ENCODE results near the gene NFAT5.
"Not testable (repeated sequence)": the region's sequence is repeated elsewhere in the genome, so short reads cannot be mapped to it uniquely, and the experiment has no call there.

NFAT5 gene

DNA sequence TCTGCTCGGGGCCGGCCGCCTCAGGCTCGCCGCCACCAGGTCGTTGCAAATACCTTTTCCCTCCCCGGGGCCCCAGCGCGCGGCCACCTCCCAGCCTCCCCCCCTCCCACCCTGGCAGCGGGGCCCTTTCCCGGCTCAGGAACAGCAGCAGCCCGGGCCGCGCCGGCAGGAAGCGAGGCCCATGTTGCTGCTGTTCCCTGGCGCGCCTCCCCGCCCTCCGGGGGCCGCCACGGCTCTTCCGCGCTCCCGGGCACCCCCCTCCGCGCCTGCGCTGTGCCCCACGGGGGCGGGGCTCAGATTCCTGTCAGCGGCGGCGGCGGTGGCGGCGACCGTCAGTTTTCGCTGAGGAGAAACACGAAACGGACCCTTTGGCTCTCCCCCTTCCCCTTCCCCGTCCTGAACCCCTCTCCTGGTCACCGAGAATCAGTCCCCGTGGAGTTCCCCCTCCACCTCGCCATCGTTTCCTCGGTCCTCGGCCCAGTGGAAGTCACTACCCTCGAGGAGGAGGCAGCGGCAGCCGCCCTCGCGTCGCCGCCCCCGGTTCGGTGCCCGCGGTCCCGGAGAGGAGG, at the start of gene NFAT5:
Gene NFAT5 (plus strand): TSS at position 296 of the 569 bp plus-strand sequence. CDS start 336 bp downstream, outside the sequence.
- Histone ChIP-seq H2AFZ (ENCODE audit: low read depth, low read length) (peak within 1 kb of the TSS; percentile 96), H3K36me3 (ENCODE audit: insufficient read depth, low read length) (peaks cover 9% of the 10 kb centered on the region), H3K4me3 (ENCODE audit: low read length) (peak within 1 kb of the TSS; percentile 85), H3K9me3 (ENCODE audit: low read length) (no peaks in the 10 kb centered on the region), H3K4me1 (ENCODE audit: insufficient read depth, low read length) (peaks cover 30% of the 10 kb centered on the region), H3K27me3 (ENCODE audit: insufficient read depth, low read length) (no peaks in the 10 kb centered on the region)

DNA sequence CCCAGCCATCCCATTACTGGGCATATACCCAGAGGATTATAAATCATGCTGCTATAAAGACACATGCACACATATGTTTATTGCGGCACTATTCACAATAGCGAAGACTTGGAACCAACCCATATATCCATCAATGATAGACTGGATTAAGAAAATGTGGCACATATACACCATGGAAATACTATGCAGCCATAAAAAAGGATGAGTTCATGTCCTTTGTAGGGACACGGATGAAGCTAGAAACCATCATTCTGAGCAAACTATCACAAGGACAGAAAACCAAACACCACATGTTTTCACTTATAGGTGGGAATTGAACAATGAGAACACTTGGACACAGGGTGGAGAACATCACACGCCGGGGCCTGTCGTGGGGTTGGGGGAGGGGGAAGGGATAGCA, 47.9 kb upstream of the NFAT5 start:
- not testable (repeated sequence) for H3K4me1 ChIP-seq (ENCODE audit: insufficient read depth, low read length); H3K4me3 ChIP-seq (ENCODE audit: low read length); H3K27me3 ChIP-seq (ENCODE audit: insufficient read depth, low read length); H3K36me3 ChIP-seq (ENCODE audit: insufficient read depth, low read length); H3K9me3 ChIP-seq (ENCODE audit: low read length); H2AFZ ChIP-seq (ENCODE audit: low read depth, low read length)

- Histone ChIP-seq H2AFZ (ENCODE audit: low read depth, low read length) (no peak overlapping the region), H3K9me3 (ENCODE audit: low read length) (no peaks in the 10 kb centered on the region), H3K36me3 (ENCODE audit: insufficient read depth, low read length) (no peaks in the 10 kb centered on the region), H3K27me3 (ENCODE audit: insufficient read depth, low read length) (no peaks in the 10 kb centered on the region), H3K4me3 (ENCODE audit: low read length) (no peak overlapping the region), H3K4me1 (ENCODE audit: insufficient read depth, low read length) (no peaks in the 10 kb centered on the region)
Measured at GRCh38 chr16:69520413-69520799, 45.4 kb upstream of the NFAT5 start.

GRCh38 chr16:69520800-69521602, 44.8 kb upstream of the NFAT5 start:
- H3K36me3 ChIP-seq (ENCODE audit: insufficient read depth, low read length), result no peaks in the 10 kb centered on the region
- no peaks in the 10 kb centered on the region for H3K4me1 ChIP-seq (ENCODE audit: insufficient read depth, low read length)
- no peak overlapping the region for H2AFZ ChIP-seq (ENCODE audit: low read depth, low read length)
- H3K4me3 ChIP-seq (ENCODE audit: low read length), result no peak overlapping the region
- H3K9me3 ChIP-seq (ENCODE audit: low read length), result no peaks in the 10 kb centered on the region
- no peaks in the 10 kb centered on the region for H3K27me3 ChIP-seq (ENCODE audit: insufficient read depth, low read length)

DNA sequence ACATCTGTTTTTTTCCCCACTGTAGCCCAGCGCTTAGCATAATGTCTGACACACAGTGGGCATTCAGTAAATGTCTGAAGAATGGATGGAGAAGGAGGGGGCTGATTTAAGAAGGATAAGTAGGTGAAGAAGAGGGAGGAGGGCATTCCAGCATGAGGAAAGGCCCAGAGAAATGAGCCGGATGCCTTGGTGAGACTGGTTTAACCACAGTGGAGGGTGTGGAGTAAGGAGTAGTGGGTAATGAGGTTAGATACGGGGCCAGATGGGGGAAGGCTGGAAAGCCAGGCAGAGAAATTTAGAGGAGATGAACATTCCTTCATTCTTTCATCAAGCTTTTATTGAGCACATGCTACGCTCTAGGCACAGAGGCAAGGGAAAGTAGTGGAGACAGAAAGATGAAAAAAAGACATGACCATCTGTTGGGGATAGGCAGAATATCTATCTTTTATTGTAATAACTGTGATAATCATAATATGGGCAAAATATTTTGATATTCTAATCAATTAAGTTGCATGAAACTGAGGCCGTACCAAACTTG, 43.7 kb upstream of the NFAT5 start:
- H3K4me3 ChIP-seq (ENCODE audit: low read length), result no peak overlapping the region

DNA sequence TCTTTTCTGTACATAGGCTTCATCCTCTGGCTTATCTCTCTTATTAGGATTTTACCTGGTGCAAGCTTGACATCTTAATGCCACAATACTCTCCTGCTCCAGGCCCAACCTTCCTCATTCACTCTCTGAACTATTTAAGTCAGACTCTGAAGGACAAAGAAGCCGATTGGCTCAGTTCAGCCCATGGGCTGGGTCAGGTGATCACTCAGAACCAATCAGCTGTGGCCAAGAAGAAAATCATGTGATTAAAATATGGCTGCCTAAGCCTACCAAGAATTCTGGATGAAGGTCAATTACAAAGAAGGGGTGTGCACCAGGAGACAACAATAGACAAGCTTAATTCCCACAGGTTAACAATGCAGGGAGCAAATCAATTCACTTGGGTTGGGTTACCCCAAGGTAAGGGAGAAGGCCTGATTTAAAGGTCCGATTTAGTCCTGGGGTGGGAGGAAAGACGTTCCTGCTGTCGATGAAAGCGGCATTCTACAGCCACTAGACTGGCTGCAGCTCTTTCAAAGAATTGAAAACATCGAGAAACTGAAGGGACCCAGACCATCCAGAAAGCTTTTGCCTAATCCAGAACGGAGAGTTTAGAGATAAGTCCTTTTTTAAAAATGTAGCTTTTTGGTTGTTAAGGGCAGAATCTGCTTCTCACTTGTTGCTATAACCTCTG, 42.9 kb upstream of the NFAT5 start:
- Histone ChIP-seq H3K36me3 (ENCODE audit: insufficient read depth, low read length) (no peaks in the 10 kb centered on the region), H2AFZ (ENCODE audit: low read depth, low read length) (peak overlapping the region; percentile 42), H3K4me3 (ENCODE audit: low read length) (no peak overlapping the region)

More for the DNA sequence above, 43.7 kb upstream of the NFAT5 start:
- H3K36me3 ChIP-seq (ENCODE audit: insufficient read depth, low read length), result no peaks in the 10 kb centered on the region
- peaks cover 7% of the 10 kb centered on the region for H3K4me1 ChIP-seq (ENCODE audit: insufficient read depth, low read length)
- H3K27me3 ChIP-seq (ENCODE audit: insufficient read depth, low read length), result no peaks in the 10 kb centered on the region
- peak overlapping the region; percentile 42 for H2AFZ ChIP-seq (ENCODE audit: low read depth, low read length)
- no peaks in the 10 kb centered on the region for H3K9me3 ChIP-seq (ENCODE audit: low read length)

GRCh38 chr16:69523566-69524305, 42.0 kb upstream of the NFAT5 start:
- H2AFZ ChIP-seq (ENCODE audit: low read depth, low read length), result no peak overlapping the region
- no peaks in the 10 kb centered on the region for H3K36me3 ChIP-seq (ENCODE audit: insufficient read depth, low read length)
- no peaks in the 10 kb centered on the region for H3K27me3 ChIP-seq (ENCODE audit: insufficient read depth, low read length)
- H3K4me3 ChIP-seq (ENCODE audit: low read length), result no peak overlapping the region
- H3K4me1 ChIP-seq (ENCODE audit: insufficient read depth, low read length), result peaks cover 7% of the 10 kb centered on the region
- H3K9me3 ChIP-seq (ENCODE audit: low read length), result no peaks in the 10 kb centered on the region

More for the DNA sequence above, 42.9 kb upstream of the NFAT5 start:
- Histone ChIP-seq H3K27me3 (ENCODE audit: insufficient read depth, low read length) (no peaks in the 10 kb centered on the region), H3K9me3 (ENCODE audit: low read length) (no peaks in the 10 kb centered on the region), H3K4me1 (ENCODE audit: insufficient read depth, low read length) (peaks cover 7% of the 10 kb centered on the region)

GRCh38 chr16:69526831-69527655, 38.7 kb upstream of the NFAT5 start:
- no peak overlapping the region for H2AFZ ChIP-seq (ENCODE audit: low read depth, low read length)
- no peak overlapping the region for H3K4me3 ChIP-seq (ENCODE audit: low read length)
- H3K9me3 ChIP-seq (ENCODE audit: low read length), result no peaks in the 10 kb centered on the region
- H3K4me1 ChIP-seq (ENCODE audit: insufficient read depth, low read length), result peaks cover 14% of the 10 kb centered on the region
- H3K27me3 ChIP-seq (ENCODE audit: insufficient read depth, low read length), result no peaks in the 10 kb centered on the region
- H3K36me3 ChIP-seq (ENCODE audit: insufficient read depth, low read length), result no peaks in the 10 kb centered on the region

DNA sequence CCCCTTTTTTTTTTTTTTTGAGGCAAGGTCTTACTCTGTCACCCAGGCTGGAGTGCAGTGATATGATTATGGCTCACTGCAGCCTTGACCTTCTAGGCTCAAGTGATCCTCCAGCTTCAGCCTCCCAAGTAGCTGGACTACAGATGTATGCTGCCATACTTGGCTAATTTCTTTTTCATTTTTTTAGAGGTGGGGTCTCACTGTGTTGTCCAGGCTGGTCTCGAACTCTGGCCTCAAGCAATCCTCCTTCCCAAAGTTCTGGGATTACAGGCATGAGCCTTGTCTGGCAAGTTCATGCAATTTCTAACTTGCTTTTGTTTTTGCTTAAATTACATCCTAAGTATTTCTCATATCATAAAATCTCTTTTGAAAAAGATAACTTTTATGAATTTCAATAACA, 33.8 kb upstream of the NFAT5 start:
- Histone ChIP-seq H2AFZ (ENCODE audit: low read depth, low read length) (no peak overlapping the region), H3K27me3 (ENCODE audit: insufficient read depth, low read length) (no peaks in the 10 kb centered on the region), H3K4me1 (ENCODE audit: insufficient read depth, low read length) (peaks cover 7% of the 10 kb centered on the region), H3K9me3 (ENCODE audit: low read length) (no peaks in the 10 kb centered on the region), H3K4me3 (ENCODE audit: low read length) (no peak overlapping the region), H3K36me3 (ENCODE audit: insufficient read depth, low read length) (no peaks in the 10 kb centered on the region)

DNA sequence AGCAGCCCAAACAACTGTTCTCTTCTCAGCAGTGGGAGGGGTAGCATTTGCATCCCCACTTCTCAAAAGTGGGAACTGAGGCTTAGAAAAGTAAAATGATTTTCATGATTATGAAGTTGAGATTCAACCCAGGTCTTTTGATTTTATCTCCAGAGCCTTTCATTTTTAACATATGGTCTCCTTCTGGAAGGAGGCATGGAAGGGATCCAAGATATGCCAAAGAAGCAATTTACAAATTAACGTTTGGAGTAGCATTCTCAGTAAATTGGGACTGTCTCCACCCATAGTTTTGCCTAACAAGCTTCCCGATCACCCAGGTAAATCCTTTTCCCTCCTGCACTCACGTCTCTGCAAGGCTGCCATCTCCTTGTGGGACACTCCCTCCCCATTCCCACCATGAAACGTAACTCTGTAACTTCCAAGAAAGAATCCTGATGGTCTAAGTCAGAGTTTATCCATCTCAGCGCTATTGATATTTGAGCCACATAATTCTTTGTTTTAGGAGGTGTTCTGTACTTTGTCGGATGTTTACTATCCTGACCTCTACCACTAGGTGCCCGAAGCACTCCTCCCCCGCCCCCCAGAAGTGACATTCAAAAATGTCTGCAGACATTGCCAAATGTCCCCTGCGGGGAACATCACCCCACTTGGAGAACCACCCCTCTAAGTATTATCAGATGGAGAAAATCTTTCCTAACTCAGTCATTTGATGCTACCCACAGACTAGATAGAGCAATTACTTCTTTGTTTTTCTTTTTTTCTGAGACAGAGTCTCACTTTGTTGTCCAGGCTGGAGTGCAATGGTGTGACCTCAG, 32.9 kb upstream of the NFAT5 start:
- no peak overlapping the region for H3K4me3 ChIP-seq (ENCODE audit: low read length)
- H3K27me3 ChIP-seq (ENCODE audit: insufficient read depth, low read length), result no peaks in the 10 kb centered on the region
- H3K9me3 ChIP-seq (ENCODE audit: low read length), result no peaks in the 10 kb centered on the region
- no peak overlapping the region for H2AFZ ChIP-seq (ENCODE audit: low read depth, low read length)
- H3K36me3 ChIP-seq (ENCODE audit: insufficient read depth, low read length), result no peaks in the 10 kb centered on the region
- H3K4me1 ChIP-seq (ENCODE audit: insufficient read depth, low read length), result peaks cover 7% of the 10 kb centered on the region

DNA sequence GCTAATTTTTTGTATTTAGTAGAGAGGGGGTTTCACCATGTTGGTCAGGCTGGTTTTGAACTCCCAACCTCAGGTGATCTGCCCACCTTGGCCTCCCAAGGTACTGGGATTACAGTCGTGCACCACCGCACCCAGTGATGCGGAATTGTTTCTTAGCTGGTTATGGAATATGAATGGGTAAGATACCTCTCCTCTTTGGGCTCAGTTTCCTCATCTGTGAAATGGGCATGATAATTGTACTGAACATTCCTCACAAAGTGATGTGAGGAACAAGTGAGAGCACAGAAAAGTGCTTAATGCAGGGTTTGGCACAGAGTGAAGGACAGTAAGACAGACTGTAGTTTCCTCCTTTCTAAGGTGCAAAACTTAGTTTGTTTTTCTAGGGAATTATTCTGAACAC, 31.0 kb upstream of the NFAT5 start:
- Histone ChIP-seq H3K9me3 (ENCODE audit: low read length) (no peaks in the 10 kb centered on the region), H3K4me1 (ENCODE audit: insufficient read depth, low read length) (peaks cover 7% of the 10 kb centered on the region), H3K4me3 (ENCODE audit: low read length) (no peak overlapping the region), H2AFZ (ENCODE audit: low read depth, low read length) (no peak overlapping the region), H3K27me3 (ENCODE audit: insufficient read depth, low read length) (no peaks in the 10 kb centered on the region), H3K36me3 (ENCODE audit: insufficient read depth, low read length) (no peaks in the 10 kb centered on the region)
